Measurements from ENCODE around the gene TUBGCP6.
A peak's percentile ranks its signal among the peaks of the same experiment; 100 is the strongest.

The TUBGCP6 gene

DNA sequence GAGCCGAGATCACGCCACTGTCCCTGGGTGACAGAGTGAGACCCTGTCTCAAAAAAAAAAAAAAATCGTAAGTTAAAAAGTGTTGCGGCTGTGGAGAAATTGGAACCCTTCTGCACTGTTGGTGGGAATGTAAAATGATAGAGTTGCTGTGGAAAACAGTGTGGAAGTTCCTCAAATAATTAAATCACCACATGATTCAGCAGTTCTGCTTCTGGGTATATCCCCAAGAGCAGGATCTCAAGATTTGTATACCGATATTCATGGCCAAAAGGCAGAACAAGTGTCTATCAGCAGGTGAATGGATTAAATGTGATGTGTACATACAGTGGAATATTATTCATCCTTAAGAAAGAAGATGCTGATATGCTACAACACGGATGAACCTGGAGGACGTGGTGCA is 40.3 kb downstream of the TUBGCP6 start:
- TF ChIP-seq MYC (IDR thresholded peaks at IDR 0.05; ENCODE audit: low read depth, low read length) (no peak), POLR2A (IDR thresholded peaks at IDR 0.05; ENCODE audit: extremely low read depth, insufficient read length) (no peak)
- TF ChIP-seq, protein P1, sequence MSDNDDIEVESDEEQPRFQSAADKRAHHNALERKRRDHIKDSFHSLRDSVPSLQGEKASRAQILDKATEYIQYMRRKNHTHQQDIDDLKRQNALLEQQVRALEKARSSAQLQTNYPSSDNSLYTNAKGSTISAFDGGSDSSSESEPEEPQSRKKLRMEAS (IDR thresholded peaks at IDR 0.05; ENCODE audit: low read depth, low read length): no peak
- no peak for DNase-seq (ENCODE audit: low read depth)
- no peak overlapping the region for H3K4me3 ChIP-seq (ENCODE audit: low read depth, low read length)

DNA sequence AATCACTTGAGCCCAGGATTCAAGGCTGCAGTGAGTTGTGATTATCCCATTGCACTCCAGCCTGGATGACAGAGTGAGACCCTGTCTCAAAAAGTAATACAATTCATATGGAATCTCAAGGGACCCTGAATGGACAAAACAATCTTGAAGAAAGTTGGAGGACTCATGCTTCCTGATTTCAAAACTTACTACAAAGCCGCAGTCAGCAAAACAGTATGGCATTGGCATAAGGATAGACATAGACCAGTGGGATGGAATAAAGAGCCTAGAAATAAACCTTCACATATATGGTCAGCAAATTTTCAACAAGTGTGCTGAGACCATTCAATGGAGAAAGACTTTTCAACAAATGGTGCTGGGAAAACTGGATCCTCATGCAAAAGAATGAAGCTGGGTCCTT is 41.5 kb downstream of the TUBGCP6 start:
- DNase-seq (ENCODE audit: low read depth): no peak
- TF ChIP-seq MYC (IDR thresholded peaks at IDR 0.05; ENCODE audit: low read depth, low read length) (no peak), POLR2A (IDR thresholded peaks at IDR 0.05; ENCODE audit: extremely low read depth, insufficient read length) (no peak)
- TF ChIP-seq, protein P1 (IDR thresholded peaks at IDR 0.05; ENCODE audit: low read depth, low read length): no peak
- TF ChIP-seq, protein P2, sequence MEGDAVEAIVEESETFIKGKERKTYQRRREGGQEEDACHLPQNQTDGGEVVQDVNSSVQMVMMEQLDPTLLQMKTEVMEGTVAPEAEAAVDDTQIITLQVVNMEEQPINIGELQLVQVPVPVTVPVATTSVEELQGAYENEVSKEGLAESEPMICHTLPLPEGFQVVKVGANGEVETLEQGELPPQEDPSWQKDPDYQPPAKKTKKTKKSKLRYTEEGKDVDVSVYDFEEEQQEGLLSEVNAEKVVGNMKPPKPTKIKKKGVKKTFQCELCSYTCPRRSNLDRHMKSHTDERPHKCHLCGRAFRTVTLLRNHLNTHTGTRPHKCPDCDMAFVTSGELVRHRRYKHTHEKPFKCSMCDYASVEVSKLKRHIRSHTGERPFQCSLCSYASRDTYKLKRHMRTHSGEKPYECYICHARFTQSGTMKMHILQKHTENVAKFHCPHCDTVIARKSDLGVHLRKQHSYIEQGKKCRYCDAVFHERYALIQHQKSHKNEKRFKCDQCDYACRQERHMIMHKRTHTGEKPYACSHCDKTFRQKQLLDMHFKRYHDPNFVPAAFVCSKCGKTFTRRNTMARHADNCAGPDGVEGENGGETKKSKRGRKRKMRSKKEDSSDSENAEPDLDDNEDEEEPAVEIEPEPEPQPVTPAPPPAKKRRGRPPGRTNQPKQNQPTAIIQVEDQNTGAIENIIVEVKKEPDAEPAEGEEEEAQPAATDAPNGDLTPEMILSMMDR (IDR thresholded peaks at IDR 0.05; ENCODE audit: low read depth, low read length): no peak

DNA sequence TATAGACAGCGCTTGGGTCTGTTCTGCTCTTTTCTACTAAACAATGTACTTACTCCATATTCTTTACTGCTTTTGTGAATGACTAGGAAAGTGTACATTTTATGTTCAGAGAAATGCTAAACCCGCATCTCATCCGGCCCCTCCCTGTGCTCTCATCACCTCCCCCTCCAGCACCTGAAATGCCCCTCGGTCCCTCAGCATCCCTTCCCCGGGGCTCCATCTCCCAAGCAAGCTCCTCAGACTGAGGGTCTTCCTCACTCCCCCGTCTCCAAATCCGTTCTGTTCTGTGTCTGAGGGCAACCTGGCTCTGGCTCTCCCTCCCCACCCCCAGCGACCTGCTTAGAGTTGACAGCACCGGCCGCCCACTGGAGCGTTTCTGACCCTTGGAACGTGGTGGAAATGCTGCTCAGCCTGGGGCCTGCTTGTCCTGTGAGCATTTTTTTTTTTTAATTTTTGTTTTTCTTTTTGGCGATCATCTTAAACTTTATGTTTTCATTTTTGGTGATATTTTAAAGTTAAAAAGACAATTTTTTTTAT is 42.6 kb downstream of the TUBGCP6 start:
- peak overlapping the region; percentile 68 for H3K4me3 ChIP-seq (ENCODE audit: low read depth, low read length)
- TF ChIP-seq MYC (IDR thresholded peaks at IDR 0.05; ENCODE audit: low read depth, low read length): no peak
- DNase-seq (ENCODE audit: low read depth): no peak

More for the DNA sequence above, 41.5 kb downstream of the TUBGCP6 start:
- no peak overlapping the region for H3K4me3 ChIP-seq (ENCODE audit: low read depth, low read length)

DNA sequence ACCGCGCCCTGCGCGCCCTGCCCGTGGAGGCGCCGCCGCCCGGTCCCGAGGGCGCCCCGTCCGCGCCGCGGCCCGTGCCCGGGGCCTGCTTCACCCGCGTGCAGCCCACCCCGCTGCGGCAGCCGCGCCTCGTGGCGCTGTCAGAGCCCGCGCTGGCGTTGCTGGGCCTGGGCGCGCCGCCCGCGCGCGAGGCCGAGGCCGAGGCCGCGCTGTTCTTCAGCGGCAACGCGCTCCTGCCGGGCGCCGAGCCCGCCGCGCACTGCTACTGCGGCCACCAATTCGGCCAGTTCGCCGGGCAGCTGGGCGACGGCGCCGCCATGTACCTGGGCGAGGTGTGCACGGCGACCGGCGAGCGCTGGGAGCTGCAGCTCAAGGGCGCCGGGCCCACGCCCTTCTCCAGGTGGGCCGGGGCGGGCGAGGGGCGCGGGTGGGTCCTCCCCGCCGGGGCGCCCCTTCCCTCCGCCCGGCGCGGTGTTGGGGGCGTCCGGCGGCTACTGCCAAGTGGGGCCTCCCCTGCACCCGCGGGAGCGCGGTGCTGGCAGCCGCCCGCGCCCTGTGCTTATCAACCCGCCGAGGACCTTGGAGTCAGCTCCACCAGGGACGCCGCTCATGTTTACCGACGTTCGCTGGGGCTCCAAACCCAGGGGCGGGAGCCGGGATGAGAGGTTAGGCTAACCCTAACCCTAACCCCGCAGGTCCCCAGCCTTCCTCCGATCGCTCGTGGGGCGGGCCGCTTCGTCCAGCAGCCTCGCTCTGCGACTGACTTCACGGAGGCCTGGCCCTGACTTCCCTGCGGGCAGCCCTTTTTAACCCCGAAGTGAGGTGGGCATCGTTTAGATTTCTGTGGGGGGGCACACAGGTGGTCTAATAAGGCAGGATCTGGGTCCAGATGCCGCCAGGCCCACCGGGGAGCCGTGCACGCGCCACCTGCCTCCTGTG is 43.4 kb downstream of the TUBGCP6 start:
- peak; percentile 45 for DNase-seq (ENCODE audit: low read depth)
- TF ChIP-seq, protein P2 (IDR thresholded peaks at IDR 0.05; ENCODE audit: low read depth, low read length): no peak
- TF ChIP-seq POLR2A (IDR thresholded peaks at IDR 0.05; ENCODE audit: extremely low read depth, insufficient read length) (no peak), MYC (IDR thresholded peaks at IDR 0.05; ENCODE audit: low read depth, low read length) (no peak)
- TF ChIP-seq, protein P1 (IDR thresholded peaks at IDR 0.05; ENCODE audit: low read depth, low read length): no peak
- peak overlapping the region; percentile 68 for H3K4me3 ChIP-seq (ENCODE audit: low read depth, low read length)

DNA sequence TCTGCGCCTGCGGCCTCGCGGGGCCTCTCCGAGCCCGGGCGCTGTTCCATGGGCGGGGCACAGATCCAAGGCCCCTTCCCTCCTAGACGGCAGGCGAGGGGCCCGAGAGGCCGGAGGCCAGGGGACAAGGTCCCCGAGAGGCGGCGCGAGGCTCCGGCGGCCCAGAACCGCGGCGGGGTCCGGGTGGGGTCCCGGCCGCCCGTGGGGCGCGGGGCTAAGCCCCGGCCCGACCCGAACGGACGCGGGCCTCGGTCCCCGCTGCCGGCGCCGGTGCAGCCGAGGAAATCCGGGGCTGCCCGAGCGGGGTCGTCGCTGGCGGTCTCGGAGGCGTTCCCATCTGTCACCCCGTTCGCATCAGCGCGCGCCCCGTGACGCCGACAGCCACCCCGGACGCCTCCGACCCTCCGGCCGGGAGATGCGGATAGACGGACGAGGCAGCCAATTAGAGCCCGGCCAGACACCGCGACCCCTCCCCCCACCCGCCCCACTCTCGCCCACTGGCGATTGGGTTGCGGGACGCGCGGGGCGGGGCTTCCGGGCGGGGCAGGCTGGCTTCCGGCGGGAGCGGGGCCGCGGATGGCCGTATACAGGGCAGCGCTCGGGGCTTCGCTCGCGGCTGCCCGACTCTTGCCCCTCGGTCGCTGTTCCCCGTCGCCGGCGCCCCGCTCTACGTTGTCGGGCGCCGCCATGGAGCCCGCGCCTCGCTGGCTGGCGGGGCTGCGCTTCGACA is 44.2 kb downstream of the TUBGCP6 start, which contains the start of gene SELENOO:
SELENOO (plus strand) TSS at position 551 of the 730 bp plus-strand sequence; CDS start at position 577, 26 bp downstream.
- DNase-seq (ENCODE audit: low read depth): peak; percentile 91
- peak within 1 kb of the TSS; percentile 68 for H3K4me3 ChIP-seq (ENCODE audit: low read depth, low read length)
- TF ChIP-seq, protein P1 (IDR thresholded peaks at IDR 0.05; ENCODE audit: low read depth, low read length): no peak
- TF ChIP-seq, protein P2 (IDR thresholded peaks at IDR 0.05; ENCODE audit: low read depth, low read length): no peak
- TF ChIP-seq MYC (IDR thresholded peaks at IDR 0.05; ENCODE audit: low read depth, low read length): no peak
- TF ChIP-seq POLR2A (IDR thresholded peaks at IDR 0.05; ENCODE audit: extremely low read depth, insufficient read length): peak; percentile 50

DNA sequence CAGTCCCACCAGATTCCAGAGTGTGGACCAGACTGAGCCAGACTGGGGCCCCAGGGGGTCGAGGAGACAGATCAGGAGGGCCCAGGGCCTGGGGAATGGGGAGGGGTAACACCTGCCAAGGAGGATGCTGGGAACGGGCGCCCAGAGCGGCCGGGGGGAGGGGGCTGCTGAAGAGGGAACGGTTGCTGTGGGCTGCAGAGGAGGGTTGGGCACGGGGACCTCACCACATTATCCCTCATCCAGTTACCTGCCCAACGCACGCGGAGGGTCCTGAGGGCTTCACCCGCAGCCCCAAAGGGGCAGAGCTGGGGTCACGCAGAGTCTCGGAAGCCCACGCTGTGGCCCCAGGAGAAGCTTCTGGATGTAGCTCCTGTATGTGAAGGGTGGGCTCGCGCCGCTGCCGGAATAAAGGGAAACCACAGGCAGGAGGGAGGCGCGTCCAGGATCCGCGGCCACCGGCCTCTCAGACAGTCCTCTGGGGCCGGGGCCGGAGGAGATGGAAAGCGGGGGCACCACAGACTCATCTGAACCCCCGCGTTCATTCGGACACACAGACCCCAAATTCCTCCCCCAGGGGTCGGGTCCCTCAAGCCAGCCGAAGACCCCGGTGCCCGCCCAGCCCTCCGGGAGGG is 44.9 kb downstream of the TUBGCP6 start:
- TF ChIP-seq, protein P2 (IDR thresholded peaks at IDR 0.05; ENCODE audit: low read depth, low read length): no peak
- TF ChIP-seq MYC (IDR thresholded peaks at IDR 0.05; ENCODE audit: low read depth, low read length): no peak
- no peak for TF ChIP-seq POLR2A (IDR thresholded peaks at IDR 0.05; ENCODE audit: extremely low read depth, insufficient read length)
- TF ChIP-seq, protein P1 (IDR thresholded peaks at IDR 0.05; ENCODE audit: low read depth, low read length): no peak
- peak overlapping the region; percentile 6 for H3K4me3 ChIP-seq (ENCODE audit: low read depth, low read length)
- no peak for DNase-seq (ENCODE audit: low read depth)
